Rectal smooth muscle tissue (tissue), 1 donor: ENCODE measurements around the gene RANBP10.

Source experiments
- H3K27ac ChIP-seq: one replicate; pipeline ENCODE4 v1.7.0; 2013; ENCODE audit warnings: low read depth, low read length, inconsistent platforms
- H3K27me3 ChIP-seq: one replicate; pipeline ENCODE4 v1.7.0; 2013; ENCODE audit warnings: low read length; ENCODE audit not compliant: control insufficient read depth, insufficient read depth
- H3K36me3 ChIP-seq: one replicate; pipeline ENCODE4 v1.7.0; 2013; ENCODE audit warnings: low read length; ENCODE audit not compliant: control insufficient read depth, insufficient read depth
- H3K4me1 ChIP-seq: one replicate; pipeline ENCODE4 v1.7.0; 2013; ENCODE audit warnings: low read length; ENCODE audit not compliant: control insufficient read depth, insufficient read depth
- H3K4me3 ChIP-seq: one replicate; pipeline ENCODE4 v1.7.0; 2013; ENCODE audit warnings: low read length
- H3K9ac ChIP-seq: one replicate; pipeline ENCODE4 v1.7.0; 2013; ENCODE audit warnings: low read length

RANBP10 gene

DNA sequence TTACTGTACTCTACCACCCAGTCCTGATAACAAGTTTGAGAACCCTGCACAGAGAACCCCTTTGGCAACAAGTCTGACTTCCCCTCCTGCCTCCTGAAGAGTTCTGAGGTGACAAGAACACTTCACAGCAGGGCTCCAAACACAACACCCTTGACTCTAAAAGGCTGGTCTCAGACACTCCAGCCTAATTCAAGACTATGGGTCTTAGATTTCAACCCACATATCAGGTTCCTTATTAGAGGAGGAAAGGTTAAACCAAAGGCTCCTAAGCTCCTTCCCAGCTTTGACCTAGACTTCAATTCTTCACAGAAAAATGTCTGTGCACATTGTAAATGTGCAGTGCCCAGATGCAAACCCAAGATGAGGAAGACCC is 23.0 kb downstream of the RANBP10 start:
- Histone ChIP-seq H3K4me1 (no peaks in the 10 kb centered on the region), H3K27me3 (no peaks in the 10 kb centered on the region), H3K36me3 (no peaks in the 10 kb centered on the region), H3K9ac (no peak overlapping the region), H3K4me3 (no peak overlapping the region), H3K27ac (no peak overlapping the region)

DNA sequence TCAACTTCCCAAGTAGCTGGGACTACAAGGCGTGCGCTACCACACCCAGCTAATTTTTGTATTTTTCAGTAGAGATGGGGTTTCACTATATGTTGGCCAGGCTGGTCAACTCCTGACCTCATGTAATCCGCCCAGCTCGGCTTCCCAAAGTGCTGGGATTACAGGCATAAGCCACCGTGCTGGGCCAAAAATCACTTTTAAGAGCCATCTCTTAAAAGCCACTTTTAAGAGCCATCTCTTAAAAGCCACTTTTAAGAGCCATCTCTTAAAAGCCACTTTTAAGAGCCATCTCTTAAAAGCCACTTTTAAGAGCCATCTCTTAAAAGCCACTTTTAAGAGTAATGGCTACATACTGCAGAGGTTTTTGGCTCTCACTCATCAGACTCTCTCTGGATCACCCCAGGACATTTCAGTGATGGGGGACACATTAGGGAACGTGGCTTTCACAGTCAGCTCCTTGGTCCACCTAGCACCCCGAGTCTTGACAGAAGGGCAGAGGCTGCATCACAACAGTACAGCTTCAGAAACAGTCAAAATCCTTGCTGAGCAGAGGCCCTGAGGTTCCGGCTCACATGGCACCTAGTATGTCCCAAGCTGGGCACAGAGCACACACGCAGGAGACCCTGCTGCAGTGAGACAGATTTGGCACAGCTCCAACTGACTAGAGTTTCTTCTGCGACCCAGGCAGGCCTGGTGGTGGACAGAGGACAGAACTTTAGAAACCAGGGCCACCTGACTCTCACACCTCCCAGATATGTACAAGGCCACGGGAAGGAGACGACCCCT is 23.6 kb downstream of the RANBP10 start:
- H3K4me1 ChIP-seq = no peaks in the 10 kb centered on the region
- no peak overlapping the region for H3K27ac ChIP-seq
- H3K9ac ChIP-seq = no peak overlapping the region
- H3K4me3 ChIP-seq = no peak overlapping the region
- no peaks in the 10 kb centered on the region for H3K27me3 ChIP-seq
- no peaks in the 10 kb centered on the region for H3K36me3 ChIP-seq

DNA sequence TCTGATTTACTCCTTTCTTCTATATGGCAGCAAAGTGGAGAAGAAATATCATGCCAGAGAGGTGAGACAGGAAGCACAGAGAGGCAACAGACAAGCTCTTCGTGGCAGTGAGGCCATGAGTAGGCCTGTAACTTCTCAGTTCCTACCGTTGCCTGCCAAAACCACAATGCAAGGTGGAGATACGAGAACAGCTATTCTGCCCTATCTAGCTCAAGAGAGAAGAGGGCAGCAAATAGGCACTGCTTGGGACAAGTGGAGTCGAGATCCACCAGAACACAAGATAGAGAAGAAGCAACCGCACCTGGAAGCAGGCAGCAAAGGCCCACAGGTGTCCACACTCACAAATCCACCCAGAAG is 24.8 kb downstream of the RANBP10 start:
- H3K27ac ChIP-seq = no peak overlapping the region

DNA sequence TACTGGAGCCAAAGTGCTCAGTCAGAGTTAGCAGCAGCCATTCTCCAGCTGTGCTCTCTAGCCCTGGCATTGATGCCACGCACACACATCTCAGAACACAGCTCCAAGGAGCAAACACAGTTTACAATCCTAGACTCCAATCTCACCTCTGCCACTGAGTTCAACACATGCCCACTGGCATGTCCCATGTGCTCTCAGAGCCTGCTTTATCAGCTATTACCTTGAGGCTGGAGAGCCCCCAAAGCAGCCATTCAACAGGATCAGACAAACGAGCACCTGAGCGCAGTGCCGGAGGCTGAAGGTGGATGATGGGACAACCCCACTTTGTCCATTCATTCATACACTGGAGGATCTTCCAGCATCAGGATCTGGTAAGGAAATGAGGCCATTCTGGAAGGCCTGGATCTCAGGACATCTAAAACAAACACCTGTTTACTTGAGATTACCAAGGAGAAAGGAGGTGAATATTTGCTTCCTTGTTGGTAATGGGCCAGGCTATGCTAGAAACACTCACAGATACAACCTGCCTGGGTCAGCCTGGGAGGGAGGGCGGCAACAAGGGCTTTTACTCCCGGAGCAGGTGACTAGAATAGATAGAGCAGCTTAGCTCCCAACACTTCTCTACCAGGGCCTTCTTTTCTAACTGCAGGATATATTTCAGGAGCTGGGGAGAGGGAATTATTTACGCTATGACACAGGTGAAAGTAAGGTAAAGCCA is 25.4 kb downstream of the RANBP10 start:
- no peak overlapping the region for H3K4me3 ChIP-seq
- no peaks in the 10 kb centered on the region for H3K4me1 ChIP-seq
- H3K27me3 ChIP-seq = no peaks in the 10 kb centered on the region
- no peak overlapping the region for H3K27ac ChIP-seq
- no peak overlapping the region for H3K9ac ChIP-seq
- H3K36me3 ChIP-seq = no peaks in the 10 kb centered on the region

More for the DNA sequence above, 24.8 kb downstream of the RANBP10 start:
- Histone ChIP-seq H3K9ac (no peak overlapping the region), H3K36me3 (no peaks in the 10 kb centered on the region), H3K4me1 (no peaks in the 10 kb centered on the region), H3K4me3 (no peak overlapping the region), H3K27me3 (no peaks in the 10 kb centered on the region)

DNA sequence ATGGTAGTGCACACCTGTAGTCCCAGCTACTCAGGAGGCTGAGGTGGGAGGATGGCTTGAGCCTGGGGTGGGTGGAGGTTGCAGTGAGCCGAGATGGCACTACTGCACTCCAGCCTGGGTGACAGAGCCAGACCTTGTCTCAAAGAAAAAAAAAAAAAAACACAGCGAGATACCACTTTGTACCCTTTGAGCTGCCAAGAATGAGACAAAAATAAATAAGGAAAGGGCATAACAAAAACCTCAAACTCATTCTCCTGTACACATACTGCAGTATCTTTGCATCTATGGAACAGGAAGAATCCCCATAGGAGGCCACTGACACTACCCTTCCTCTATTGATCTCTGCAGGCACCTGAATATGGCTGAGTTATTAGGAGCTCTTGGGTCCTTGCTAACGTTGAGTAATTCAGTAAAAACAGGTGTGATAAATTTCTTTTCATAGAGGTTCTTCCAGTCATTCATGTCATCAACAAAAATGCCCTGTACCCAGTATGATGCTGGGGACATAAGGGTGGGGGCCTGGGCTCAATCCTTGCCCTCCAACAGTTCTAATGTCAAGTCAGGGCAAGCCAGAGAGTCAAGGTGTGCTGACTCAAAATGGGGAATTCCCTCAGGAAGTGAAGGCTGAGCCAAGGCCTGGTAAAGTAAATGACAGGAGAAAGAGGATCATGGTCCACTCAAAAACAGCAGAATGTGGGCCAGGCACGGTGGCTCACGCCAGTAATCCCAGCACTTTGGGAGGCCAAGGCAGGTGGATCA is 26.9 kb downstream of the RANBP10 start:
- Histone ChIP-seq H3K27me3 (no peaks in the 10 kb centered on the region), H3K4me1 (no peaks in the 10 kb centered on the region), H3K27ac (no peak overlapping the region), H3K4me3 (no peak overlapping the region), H3K9ac (no peak overlapping the region), H3K36me3 (no peaks in the 10 kb centered on the region)

DNA sequence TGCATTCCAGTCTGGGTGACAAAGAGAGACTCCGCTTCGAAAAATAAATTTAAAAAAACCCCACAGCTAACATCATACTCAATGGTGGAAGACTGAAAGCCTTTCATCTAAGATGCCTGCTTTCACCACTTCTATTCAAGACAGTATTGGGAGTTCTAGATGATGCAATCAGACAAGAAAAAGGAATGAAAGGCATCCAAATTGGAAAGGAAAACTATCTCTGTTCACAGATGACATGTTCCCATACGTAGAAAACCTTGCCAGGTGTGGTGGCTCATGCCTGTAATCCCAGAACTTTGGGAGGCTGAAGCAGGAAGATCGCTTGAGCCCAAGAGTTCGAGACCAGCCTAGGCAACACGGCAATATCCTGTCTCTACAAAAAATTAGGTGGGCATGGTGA is 31.1 kb downstream of the RANBP10 start:
- peaks cover 8% of the 10 kb centered on the region for H3K36me3 ChIP-seq
- H3K27me3 ChIP-seq = no peaks in the 10 kb centered on the region
- H3K27ac ChIP-seq = no peak overlapping the region
- no peak overlapping the region for H3K4me3 ChIP-seq
- H3K4me1 ChIP-seq = peaks cover 4% of the 10 kb centered on the region
- H3K9ac ChIP-seq = no peak overlapping the region

DNA sequence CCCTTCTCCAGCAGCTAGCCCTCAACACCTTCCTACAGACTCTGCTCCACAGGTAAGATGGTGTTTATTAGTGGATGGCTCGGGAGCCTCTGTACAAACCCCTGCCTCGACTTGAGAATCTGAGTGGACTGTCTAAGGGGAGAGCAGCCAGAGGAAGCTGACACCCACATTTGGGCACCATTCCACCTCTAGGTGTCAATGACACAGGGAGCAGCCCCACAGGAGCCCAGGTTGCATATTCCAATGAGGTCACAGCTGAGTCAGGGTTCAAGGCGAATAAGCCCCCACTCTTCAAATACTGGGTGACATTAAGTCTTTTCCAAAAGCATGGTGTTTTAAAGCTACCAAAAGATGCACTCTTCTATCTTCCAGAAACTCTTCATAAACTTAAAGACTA is 31.9 kb downstream of the RANBP10 start:
- Histone ChIP-seq H3K4me3 (no peak overlapping the region), H3K27ac (no peak overlapping the region), H3K27me3 (no peaks in the 10 kb centered on the region), H3K9ac (no peak overlapping the region), H3K36me3 (peaks cover 8% of the 10 kb centered on the region), H3K4me1 (peaks cover 4% of the 10 kb centered on the region)

DNA sequence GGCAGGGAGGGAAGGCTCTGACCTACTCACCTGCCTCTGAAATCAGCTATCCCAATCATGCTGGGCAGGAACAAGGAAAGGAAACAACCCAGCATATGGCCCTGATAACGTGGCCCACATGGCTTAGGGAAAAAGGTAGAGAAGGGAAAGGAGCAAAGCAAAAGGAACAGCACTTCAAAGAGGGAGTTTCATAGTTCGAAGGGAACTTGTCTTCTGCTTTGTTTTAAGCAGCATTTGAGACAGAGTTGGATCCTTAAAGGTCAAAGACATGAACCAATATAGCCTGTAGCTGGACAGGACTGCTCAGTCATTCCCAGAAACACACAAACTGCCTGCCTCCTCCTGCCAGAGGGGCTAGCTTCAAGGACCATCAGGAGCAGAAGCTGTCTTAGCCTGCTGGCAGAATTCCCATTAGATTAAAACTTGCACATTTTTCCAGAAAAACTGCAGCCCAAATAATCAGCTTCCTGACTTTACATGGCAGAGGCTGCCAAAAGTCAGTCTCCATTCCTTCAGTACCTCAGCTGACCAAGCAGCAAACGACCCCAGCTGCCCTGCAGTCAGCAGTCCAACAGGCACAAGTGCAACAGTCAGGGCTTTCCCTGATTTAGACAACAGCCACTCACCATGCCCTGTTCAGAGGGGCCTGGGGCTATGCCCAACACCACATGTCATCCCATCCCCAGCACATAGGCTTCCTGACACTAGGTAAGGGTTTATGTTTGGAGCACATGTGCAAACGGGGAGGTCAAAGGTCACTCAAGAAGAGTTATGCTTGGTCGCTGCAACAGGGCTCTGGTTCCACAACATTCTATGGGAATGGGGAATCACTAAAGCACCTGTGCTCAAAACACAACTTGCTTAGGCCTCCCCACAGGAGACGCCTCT is 32.5 kb downstream of the RANBP10 start:
- H3K27me3 ChIP-seq = no peaks in the 10 kb centered on the region
- peaks cover 4% of the 10 kb centered on the region for H3K4me1 ChIP-seq
- H3K27ac ChIP-seq = peak overlapping the region; percentile 27
- no peak overlapping the region for H3K9ac ChIP-seq
- no peak overlapping the region for H3K4me3 ChIP-seq
- peaks cover 8% of the 10 kb centered on the region for H3K36me3 ChIP-seq

DNA sequence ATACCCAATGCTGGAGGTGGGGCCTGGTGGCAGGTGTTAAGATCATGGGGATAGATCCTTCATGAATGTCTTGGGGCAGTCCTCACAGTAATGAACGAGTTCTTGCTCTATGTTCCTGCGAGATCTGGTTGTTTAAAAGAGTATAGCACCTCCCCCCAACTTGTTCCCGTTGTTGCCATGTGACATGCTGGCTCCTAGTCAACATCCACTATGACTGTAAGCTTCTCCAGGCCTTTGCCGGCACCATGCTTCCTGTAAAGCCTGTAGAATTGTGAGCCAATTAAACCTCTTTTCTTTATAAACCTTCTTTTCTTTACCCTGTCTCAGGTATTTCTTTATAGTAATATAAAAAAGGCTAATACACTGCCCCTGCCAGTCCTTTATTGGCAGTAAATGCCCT is 33.3 kb downstream of the RANBP10 start:
- peaks cover 4% of the 10 kb centered on the region for H3K4me1 ChIP-seq
- no peaks in the 10 kb centered on the region for H3K27me3 ChIP-seq
- peak overlapping the region; percentile 27 for H3K27ac ChIP-seq
- peaks cover 8% of the 10 kb centered on the region for H3K36me3 ChIP-seq
- no peak overlapping the region for H3K4me3 ChIP-seq
- no peak overlapping the region for H3K9ac ChIP-seq

DNA sequence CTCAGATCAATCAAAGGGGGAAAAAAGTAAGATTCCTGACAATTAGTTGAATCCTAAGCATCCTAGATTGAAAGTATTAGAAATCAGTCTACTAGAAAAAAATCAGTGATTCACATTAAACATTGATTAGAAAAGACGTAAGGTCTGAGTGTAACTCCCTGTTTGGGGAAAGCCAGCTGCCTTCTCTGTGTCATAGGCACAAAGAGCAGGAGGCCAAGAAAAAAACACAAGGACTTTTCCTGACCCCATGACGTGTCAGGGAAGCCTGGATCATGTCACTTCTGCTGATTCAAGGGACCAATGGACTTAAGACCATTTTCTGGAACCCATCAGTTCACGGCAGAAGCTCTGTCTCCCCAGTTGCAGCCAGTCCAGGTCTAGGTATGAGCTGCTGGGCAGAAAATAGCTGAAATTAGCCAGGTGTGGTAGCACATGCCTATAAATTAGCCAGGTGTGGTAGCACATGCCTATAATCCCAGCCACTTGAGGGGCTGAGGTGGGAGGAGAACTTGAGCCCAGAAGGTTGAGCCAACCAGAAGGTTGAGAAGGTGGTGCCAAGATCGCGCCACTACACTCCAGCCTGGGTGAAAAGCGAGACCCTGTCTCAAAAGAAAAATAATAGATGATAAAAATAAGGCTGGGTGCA is 35.9 kb downstream of the RANBP10 start:
- Histone ChIP-seq H3K36me3 (peaks cover 8% of the 10 kb centered on the region), H3K27me3 (no peaks in the 10 kb centered on the region), H3K4me3 (no peak overlapping the region), H3K9ac (no peak overlapping the region), H3K27ac (no peak overlapping the region), H3K4me1 (peaks cover 4% of the 10 kb centered on the region)

DNA sequence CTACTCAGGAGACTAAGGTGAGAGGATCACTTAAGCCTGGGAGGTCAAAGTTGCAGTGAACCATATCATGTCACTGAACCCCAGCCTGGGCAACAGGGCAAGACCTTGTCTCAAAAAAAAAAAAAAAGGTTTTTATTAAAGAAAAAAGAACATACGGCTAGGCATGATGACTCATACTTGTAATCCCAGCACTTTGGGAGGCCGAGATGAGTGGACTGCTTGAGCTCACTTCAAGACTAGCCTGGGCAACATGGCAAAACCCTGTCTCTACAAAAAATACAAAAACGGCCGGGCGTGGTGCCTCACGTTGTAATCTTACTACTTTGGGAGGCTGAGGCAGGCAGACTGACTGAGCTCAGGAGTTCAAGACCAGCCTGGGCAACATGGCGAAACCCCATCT is 38.4 kb downstream of the RANBP10 start:
- H3K4me1 ChIP-seq = no peaks in the 10 kb centered on the region
- no peak overlapping the region for H3K4me3 ChIP-seq
- H3K27ac ChIP-seq = no peak overlapping the region
- H3K9ac ChIP-seq = no peak overlapping the region
- no peaks in the 10 kb centered on the region for H3K27me3 ChIP-seq
- peaks cover 12% of the 10 kb centered on the region for H3K36me3 ChIP-seq
